Heart left ventricle (tissue), 13 donors: ENCODE data around the gene SLC25A40.

Experiments used
- POLR2A ChIP-seq, 2 donors: fragments of 450-650 bp; IDR thresholded peaks; one replicate each; pipeline ENCODE4 v1.6.1; 2017; ENCODE audit warnings: antibody characterized with exemption in 2 of 2, mild to moderate bottlenecking in 2 of 2, moderate library complexity in 2 of 2
- TF ChIP-seq, protein P1 (sequence below), 12 donors: fragments of 200-600 bp; sonication (generic) in 4 of 12; IDR thresholded peaks; one replicate each; pipeline versions ENCODE4 v1.5.0 to v1.8.0; 2018 to 2022; ENCODE audit warnings: antibody characterized with exemption in 12 of 12, mild to moderate bottlenecking in 5 of 12
- donor health status: ischemic (EF 13 %, LVEDD 7.1; RV severe dilation, severe dysfunction).
- donor health status: DM: no; HTN: yes; CAD: no.
- donor health status: DM: no; HTN: no; CAD: no.
- donor health status: ischemic (EF 25% LVEDD 6.9; RV normal size, moderate dysfunction).
- donor health status: ischemic (EF 25% LVEDD 5.7; RV mildly dilated, moderate dysfunction).
- donor health status: ischemic (EF 35%, LVEDD 5.7; RV mildly dilated, moderate dysfunction).
- donor health status: nonischemic (EF 11% LVEDD 7.7; RV severe dilation, severe dysfunction).
- donor health status: DM: yes; HTN: yes; CAD: no.
- donor health status: PGD.
- donor health status: ischemic (EF 29% LVEDD 5.4; RV normal size, mild dysfunction).
- donor health status: nonischemic (EF 23%, LVEDD 6.1; RV moderate dilation, normal function).

GRCh38 chr7:87810726-87811125 lies 65.4 kb downstream of the SLC25A40 start:
- TF ChIP-seq, protein P1, sequence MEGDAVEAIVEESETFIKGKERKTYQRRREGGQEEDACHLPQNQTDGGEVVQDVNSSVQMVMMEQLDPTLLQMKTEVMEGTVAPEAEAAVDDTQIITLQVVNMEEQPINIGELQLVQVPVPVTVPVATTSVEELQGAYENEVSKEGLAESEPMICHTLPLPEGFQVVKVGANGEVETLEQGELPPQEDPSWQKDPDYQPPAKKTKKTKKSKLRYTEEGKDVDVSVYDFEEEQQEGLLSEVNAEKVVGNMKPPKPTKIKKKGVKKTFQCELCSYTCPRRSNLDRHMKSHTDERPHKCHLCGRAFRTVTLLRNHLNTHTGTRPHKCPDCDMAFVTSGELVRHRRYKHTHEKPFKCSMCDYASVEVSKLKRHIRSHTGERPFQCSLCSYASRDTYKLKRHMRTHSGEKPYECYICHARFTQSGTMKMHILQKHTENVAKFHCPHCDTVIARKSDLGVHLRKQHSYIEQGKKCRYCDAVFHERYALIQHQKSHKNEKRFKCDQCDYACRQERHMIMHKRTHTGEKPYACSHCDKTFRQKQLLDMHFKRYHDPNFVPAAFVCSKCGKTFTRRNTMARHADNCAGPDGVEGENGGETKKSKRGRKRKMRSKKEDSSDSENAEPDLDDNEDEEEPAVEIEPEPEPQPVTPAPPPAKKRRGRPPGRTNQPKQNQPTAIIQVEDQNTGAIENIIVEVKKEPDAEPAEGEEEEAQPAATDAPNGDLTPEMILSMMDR (IDR thresholded peaks at IDR 0.05), result no peak
- TF ChIP-seq POLR2A (IDR thresholded peaks at IDR 0.05), result no peak
